HEK293 (cell line): ENCODE measurements around the gene SF3B4.

Experiments used
- CTCF ChIA-PET: fragments of 350-600 bp; formaldehyde crosslinking; extraction: SDS; loops from one replicate; lab custom pipeline; 2021; ENCODE audit warnings: antibody characterized with exemption; lab: Yijun Ruan, JAX
- POLR2A ChIA-PET: fragments of 300-600 bp; formaldehyde crosslinking; extraction: SDS; loops from one replicate; lab custom pipeline; 2020; ENCODE audit warnings: antibody characterized with exemption, inconsistent platforms; lab: Yijun Ruan, JAX
- H3K27ac ChIP-seq: fragments of 200-500 bp; sonication (Bioruptor generic); 2 replicates; pipeline ENCODE4 v1.5.1; 2014; ENCODE audit warnings: low read depth, low read length, control low read depth, inconsistent platforms; ENCODE audit errors: extremely low read depth
- H3K36me3 ChIP-seq, 2 experiments: fragments of 200-500 bp in 1 of 2; sonication (Bioruptor generic) in 1 of 2; 1 replicate in 1 of 2; 2 replicates in 1 of 2; pipeline ENCODE4 v1.5.1; 2014 to 2017; ENCODE audit warnings: inconsistent platforms in 2 of 2, low read length in 2 of 2; ENCODE audit not compliant: control insufficient read depth in 2 of 2, insufficient read depth in 1 of 2
- H3K4me1 ChIP-seq: fragments of 200-500 bp; sonication (Bioruptor generic); 2 replicates; pipeline ENCODE4 v1.5.1; 2014; ENCODE audit warnings: mild to moderate bottlenecking, low read length, inconsistent platforms; ENCODE audit not compliant: control insufficient read depth, insufficient read depth
- H3K4me3 ChIP-seq: 2 replicates; pipeline ENCODE4 v1.5.1; 2011; ENCODE audit warnings: low read depth, mild to moderate bottlenecking, control low read depth, low read length, moderate library complexity
- H3K9me3 ChIP-seq: fragments of 200-500 bp; sonication (Bioruptor generic); 2 replicates; pipeline ENCODE4 v1.5.1; 2014; ENCODE audit warnings: low read depth, low read length, inconsistent platforms; ENCODE audit not compliant: control insufficient read depth, insufficient read depth
- BCL11B ChIP-seq: fragments of 450-650 bp; formaldehyde crosslinking; IDR thresholded peaks from 2 replicates; pipeline ENCODE4 v1.5.1; 2016; ENCODE audit warnings: low read depth, missing biosample characterization, missing genetic modification characterization
- GLIS1 ChIP-seq: fragments of 450-650 bp; formaldehyde crosslinking; IDR thresholded peaks from 2 replicates; pipeline ENCODE4 v1.5.1; 2016; ENCODE audit warnings: missing biosample characterization, missing genetic modification characterization
- OVOL3 ChIP-seq: fragments of 450-650 bp; formaldehyde crosslinking; IDR thresholded peaks from 2 replicates; pipeline ENCODE4 v1.5.1; 2016; ENCODE audit warnings: missing biosample characterization, missing genetic modification characterization
- SP3 ChIP-seq: fragments of 450-650 bp; formaldehyde crosslinking; IDR thresholded peaks from 2 replicates; pipeline ENCODE4 v1.5.1; 2016; ENCODE audit warnings: missing biosample characterization, missing genetic modification characterization
- TRIM28 ChIP-seq: IDR thresholded peaks from 2 replicates; pipeline ENCODE4 v1.6.1; 2011; ENCODE audit warnings: low read length, control low read depth, borderline replicate concordance
- WT1 ChIP-seq: fragments of 450-650 bp; formaldehyde crosslinking; IDR thresholded peaks from 2 replicates; pipeline ENCODE4 v1.5.1; 2016; ENCODE audit warnings: missing biosample characterization, missing genetic modification characterization
- YY1 ChIP-seq: fragments of 450-650 bp; formaldehyde crosslinking; IDR thresholded peaks from 2 replicates; pipeline ENCODE4 v1.5.1; 2018; ENCODE audit warnings: missing biosample characterization, missing genetic modification characterization
- YY2 ChIP-seq: fragments of 450-650 bp; formaldehyde crosslinking; IDR thresholded peaks from 2 replicates; pipeline ENCODE4 v1.5.1; 2016; ENCODE audit warnings: missing biosample characterization, missing genetic modification characterization
- ZBTB17 ChIP-seq: fragments of 450-650 bp; formaldehyde crosslinking; IDR thresholded peaks from 2 replicates; pipeline ENCODE4 v1.5.1; 2016; ENCODE audit warnings: missing biosample characterization, missing genetic modification characterization
- ZNF112 ChIP-seq: fragments of 450-650 bp; formaldehyde crosslinking; IDR thresholded peaks from 2 replicates; pipeline ENCODE4 v1.5.0; 2017; ENCODE audit warnings: missing biosample characterization, missing genetic modification characterization
- ZNF174 ChIP-seq: fragments of 450-650 bp; formaldehyde crosslinking; IDR thresholded peaks from 2 replicates; pipeline ENCODE4 v1.5.0; 2017; ENCODE audit warnings: missing biosample characterization, mild to moderate bottlenecking, missing genetic modification characterization
- TF ChIP-seq, protein P1 (sequence below): fragments of 450-650 bp; formaldehyde crosslinking; IDR thresholded peaks from 2 replicates; pipeline ENCODE4 v1.5.1; 2016; ENCODE audit warnings: missing biosample characterization, missing genetic modification characterization, borderline replicate concordance
- TF ChIP-seq, protein P2 (sequence below): sonication (generic); formaldehyde crosslinking; IDR thresholded peaks from 2 replicates; pipeline ENCODE4 v1.8.1; 2022; ENCODE audit warnings: mild to moderate bottlenecking, moderate library complexity, missing genetic modification reagents
- TF ChIP-seq, protein P3 (sequence below): fragments of 450-650 bp; formaldehyde crosslinking; conservative IDR thresholded peaks from 2 replicates; pipeline ENCODE4 v1.5.1; 2016; ENCODE audit warnings: low read depth, missing biosample characterization, missing genetic modification characterization
- TF ChIP-seq, protein P4 (sequence below): fragments of 450-650 bp; formaldehyde crosslinking; IDR thresholded peaks from 2 replicates; pipeline ENCODE4 v1.5.1; 2016; ENCODE audit warnings: missing biosample characterization, missing genetic modification characterization
- TF ChIP-seq, protein P5 (sequence below): fragments of 450-650 bp; formaldehyde crosslinking; IDR thresholded peaks from 2 replicates; pipeline ENCODE4 v1.5.1; 2016; ENCODE audit warnings: missing biosample characterization, missing genetic modification characterization

SF3B4 gene

DNA sequence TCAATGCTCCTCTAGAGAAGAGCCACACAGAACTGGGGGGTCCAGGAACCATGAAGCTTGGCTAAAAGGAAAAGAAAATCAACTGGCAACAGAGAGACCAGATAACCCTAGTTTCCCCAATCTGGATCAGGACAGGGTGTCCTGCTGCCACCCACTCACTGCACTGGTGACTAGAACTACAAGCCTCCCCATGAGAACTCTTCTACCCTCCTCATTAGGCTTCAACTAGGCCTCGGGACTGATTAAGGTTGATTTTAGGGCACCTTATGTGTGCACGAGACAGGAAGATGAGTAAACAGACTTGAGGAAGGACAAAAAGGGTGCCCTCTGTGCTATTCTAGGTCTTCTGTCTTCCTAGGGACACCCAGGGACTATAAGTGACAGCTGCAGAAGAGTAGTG, 2.3 kb upstream of the SF3B4 start (continued):
- TF ChIP-seq, protein P1, sequence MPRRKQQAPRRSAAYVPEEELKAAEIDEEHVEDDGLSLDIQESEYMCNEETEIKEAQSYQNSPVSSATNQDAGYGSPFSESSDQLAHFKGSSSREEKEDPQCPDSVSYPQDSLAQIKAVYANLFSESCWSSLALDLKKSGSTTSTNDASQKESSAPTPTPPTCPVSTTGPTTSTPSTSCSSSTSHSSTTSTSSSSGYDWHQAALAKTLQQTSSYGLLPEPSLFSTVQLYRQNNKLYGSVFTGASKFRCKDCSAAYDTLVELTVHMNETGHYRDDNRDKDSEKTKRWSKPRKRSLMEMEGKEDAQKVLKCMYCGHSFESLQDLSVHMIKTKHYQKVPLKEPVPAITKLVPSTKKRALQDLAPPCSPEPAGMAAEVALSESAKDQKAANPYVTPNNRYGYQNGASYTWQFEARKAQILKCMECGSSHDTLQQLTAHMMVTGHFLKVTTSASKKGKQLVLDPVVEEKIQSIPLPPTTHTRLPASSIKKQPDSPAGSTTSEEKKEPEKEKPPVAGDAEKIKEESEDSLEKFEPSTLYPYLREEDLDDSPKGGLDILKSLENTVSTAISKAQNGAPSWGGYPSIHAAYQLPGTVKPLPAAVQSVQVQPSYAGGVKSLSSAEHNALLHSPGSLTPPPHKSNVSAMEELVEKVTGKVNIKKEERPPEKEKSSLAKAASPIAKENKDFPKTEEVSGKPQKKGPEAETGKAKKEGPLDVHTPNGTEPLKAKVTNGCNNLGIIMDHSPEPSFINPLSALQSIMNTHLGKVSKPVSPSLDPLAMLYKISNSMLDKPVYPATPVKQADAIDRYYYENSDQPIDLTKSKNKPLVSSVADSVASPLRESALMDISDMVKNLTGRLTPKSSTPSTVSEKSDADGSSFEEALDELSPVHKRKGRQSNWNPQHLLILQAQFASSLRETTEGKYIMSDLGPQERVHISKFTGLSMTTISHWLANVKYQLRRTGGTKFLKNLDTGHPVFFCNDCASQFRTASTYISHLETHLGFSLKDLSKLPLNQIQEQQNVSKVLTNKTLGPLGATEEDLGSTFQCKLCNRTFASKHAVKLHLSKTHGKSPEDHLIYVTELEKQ (tag by site-specific recombination): no peak
- TF ChIP-seq, protein P2, sequence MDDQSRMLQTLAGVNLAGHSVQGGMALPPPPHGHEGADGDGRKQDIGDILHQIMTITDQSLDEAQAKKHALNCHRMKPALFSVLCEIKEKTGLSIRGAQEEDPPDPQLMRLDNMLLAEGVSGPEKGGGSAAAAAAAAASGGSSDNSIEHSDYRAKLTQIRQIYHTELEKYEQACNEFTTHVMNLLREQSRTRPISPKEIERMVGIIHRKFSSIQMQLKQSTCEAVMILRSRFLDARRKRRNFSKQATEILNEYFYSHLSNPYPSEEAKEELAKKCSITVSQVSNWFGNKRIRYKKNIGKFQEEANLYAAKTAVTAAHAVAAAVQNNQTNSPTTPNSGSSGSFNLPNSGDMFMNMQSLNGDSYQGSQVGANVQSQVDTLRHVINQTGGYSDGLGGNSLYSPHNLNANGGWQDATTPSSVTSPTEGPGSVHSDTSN (CRISPR knock-in tag): no peak
- TF ChIP-seq ZNF112 (tag by site-specific recombination) (no peak), WT1 (tag by site-specific recombination) (no peak)
- TF ChIP-seq, protein P3, sequence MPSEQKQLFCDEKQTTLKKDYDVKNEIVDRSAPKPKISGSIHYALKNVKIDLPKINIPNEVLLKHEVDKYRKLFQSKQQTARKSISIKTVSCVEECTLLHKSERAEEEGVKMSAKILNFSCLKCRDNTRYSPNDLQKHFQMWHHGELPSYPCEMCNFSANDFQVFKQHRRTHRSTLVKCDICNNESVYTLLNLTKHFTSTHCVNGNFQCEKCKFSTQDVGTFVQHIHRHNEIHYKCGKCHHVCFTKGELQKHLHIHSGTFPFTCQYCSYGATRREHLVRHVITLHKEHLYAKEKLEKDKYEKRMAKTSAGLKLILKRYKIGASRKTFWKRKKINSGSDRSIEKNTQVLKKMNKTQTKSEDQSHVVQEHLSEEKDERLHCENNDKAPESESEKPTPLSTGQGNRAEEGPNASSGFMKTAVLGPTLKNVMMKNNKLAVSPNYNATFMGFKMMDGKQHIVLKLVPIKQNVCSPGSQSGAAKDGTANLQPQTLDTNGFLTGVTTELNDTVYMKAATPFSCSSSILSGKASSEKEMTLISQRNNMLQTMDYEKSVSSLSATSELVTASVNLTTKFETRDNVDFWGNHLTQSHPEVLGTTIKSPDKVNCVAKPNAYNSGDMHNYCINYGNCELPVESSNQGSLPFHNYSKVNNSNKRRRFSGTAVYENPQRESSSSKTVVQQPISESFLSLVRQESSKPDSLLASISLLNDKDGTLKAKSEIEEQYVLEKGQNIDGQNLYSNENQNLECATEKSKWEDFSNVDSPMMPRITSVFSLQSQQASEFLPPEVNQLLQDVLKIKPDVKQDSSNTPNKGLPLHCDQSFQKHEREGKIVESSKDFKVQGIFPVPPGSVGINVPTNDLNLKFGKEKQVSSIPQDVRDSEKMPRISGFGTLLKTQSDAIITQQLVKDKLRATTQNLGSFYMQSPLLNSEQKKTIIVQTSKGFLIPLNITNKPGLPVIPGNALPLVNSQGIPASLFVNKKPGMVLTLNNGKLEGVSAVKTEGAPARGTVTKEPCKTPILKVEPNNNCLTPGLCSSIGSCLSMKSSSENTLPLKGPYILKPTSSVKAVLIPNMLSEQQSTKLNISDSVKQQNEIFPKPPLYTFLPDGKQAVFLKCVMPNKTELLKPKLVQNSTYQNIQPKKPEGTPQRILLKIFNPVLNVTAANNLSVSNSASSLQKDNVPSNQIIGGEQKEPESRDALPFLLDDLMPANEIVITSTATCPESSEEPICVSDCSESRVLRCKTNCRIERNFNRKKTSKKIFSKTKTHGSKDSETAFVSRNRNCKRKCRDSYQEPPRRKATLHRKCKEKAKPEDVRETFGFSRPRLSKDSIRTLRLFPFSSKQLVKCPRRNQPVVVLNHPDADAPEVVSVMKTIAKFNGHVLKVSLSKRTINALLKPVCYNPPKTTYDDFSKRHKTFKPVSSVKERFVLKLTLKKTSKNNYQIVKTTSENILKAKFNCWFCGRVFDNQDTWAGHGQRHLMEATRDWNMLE: no peak

DNA sequence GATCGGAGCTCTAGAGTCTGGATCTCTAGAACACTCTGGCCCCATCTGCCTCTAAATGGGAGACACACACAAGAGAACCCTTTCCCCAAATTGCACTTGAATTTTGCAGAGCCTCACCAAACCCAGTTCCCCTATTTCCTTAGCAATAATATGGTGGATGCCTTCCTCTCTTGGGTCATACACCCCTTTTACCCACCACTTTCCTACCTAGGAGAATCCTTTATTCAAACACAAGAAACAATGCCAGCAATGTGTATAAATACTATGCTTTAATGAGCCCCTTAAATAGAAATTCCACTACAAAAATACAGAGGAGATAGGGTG, 760 bp upstream of the SF3B4 start:
- CTCF ChIA-PET: interaction anchor here (0.6 to 1.5 kb wide), 3 partner anchors 40 to 294 kb away, joined by 3 to 4 read pairs (median 3); a partner anchor contains a TSS
- TF ChIP-seq, protein P4, sequence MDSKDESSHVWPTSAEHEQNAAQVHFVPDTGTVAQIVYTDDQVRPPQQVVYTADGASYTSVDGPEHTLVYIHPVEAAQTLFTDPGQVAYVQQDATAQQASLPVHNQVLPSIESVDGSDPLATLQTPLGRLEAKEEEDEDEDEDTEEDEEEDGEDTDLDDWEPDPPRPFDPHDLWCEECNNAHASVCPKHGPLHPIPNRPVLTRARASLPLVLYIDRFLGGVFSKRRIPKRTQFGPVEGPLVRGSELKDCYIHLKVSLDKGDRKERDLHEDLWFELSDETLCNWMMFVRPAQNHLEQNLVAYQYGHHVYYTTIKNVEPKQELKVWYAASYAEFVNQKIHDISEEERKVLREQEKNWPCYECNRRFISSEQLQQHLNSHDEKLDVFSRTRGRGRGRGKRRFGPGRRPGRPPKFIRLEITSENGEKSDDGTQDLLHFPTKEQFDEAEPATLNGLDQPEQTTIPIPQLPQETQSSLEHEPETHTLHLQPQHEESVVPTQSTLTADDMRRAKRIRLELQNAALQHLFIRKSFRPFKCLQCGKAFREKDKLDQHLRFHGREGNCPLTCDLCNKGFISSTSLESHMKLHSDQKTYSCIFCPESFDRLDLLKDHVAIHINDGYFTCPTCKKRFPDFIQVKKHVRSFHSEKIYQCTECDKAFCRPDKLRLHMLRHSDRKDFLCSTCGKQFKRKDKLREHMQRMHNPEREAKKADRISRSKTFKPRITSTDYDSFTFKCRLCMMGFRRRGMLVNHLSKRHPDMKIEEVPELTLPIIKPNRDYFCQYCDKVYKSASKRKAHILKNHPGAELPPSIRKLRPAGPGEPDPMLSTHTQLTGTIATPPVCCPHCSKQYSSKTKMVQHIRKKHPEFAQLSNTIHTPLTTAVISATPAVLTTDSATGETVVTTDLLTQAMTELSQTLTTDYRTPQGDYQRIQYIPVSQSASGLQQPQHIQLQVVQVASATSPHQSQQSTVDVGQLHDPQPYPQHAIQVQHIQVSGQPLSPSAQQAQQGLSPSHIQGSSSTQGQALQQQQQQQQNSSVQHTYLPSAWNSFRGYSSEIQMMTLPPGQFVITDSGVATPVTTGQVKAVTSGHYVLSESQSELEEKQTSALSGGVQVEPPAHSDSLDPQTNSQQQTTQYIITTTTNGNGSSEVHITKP: peak; percentile 76; the same call in 1 of the 2 replicates
- TF ChIP-seq OVOL3 (tag by site-specific recombination): no peak
- POLR2A ChIA-PET: interaction anchor here (0.6 to 2.8 kb wide), 10 partner anchors 9 to 292 kb away, joined by 3 to 30 read pairs (median 4); partner anchors contain the start of gene MTMR11
- Histone ChIP-seq H3K4me1 (0 out of 2 replicates have a peak, but pooled peaks cover 2% of the 10 kb centered on the region), H3K4me3 (peak overlapping the region; percentile 64), H3K9me3 (no peaks in the 10 kb centered on the region), H3K36me3 (peaks cover 30 to 70% of the 10 kb centered on the region in 2 experiments), H3K27ac (peak overlapping the region; percentile 78)

DNA sequence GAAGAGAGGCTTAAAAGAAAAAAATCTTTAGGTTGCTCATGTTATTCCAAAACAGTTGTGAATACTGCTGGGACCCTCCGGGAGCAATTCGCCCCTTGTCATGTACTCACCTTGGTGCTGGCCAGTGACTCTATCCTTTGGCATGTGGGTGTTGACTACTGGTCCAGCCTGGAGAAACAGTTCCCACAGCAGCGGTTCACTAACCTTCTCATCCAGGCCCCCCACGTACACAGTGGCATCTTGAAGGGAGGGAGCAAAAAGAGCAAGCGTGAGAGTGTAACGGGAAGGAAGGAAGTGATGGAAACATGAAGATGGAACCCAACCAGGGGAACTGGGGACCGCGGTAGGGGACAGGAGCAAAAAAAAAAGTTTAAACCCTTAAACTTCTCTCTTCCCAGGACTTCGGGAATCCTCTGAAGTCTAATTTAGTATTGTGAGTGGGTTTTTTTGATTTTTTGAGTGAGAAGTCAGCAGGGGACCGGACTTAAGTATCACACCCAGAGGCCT, 494 bp downstream of the SF3B4 start:
- H3K4me3 ChIP-seq: peak overlapping the region; percentile 64
- CTCF ChIA-PET: no interaction called here
- TF ChIP-seq ZBTB17 (tag by site-specific recombination): no peak
- peak; percentile 33 for TF ChIP-seq GLIS1 (tag by site-specific recombination)
- TF ChIP-seq SP3: no peak
- TF ChIP-seq BCL11B (tag by site-specific recombination): no peak
- TF ChIP-seq, protein P5, sequence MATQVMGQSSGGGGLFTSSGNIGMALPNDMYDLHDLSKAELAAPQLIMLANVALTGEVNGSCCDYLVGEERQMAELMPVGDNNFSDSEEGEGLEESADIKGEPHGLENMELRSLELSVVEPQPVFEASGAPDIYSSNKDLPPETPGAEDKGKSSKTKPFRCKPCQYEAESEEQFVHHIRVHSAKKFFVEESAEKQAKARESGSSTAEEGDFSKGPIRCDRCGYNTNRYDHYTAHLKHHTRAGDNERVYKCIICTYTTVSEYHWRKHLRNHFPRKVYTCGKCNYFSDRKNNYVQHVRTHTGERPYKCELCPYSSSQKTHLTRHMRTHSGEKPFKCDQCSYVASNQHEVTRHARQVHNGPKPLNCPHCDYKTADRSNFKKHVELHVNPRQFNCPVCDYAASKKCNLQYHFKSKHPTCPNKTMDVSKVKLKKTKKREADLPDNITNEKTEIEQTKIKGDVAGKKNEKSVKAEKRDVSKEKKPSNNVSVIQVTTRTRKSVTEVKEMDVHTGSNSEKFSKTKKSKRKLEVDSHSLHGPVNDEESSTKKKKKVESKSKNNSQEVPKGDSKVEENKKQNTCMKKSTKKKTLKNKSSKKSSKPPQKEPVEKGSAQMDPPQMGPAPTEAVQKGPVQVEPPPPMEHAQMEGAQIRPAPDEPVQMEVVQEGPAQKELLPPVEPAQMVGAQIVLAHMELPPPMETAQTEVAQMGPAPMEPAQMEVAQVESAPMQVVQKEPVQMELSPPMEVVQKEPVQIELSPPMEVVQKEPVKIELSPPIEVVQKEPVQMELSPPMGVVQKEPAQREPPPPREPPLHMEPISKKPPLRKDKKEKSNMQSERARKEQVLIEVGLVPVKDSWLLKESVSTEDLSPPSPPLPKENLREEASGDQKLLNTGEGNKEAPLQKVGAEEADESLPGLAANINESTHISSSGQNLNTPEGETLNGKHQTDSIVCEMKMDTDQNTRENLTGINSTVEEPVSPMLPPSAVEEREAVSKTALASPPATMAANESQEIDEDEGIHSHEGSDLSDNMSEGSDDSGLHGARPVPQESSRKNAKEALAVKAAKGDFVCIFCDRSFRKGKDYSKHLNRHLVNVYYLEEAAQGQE: no peak
- no peak for TF ChIP-seq YY2 (tag by site-specific recombination)
- no peak for TF ChIP-seq ZNF174
- no peak for TF ChIP-seq YY1 (tag by site-specific recombination)
- no peak for TF ChIP-seq TRIM28
- TF ChIP-seq, all 188 proteins: peak for 1
- Histone ChIP-seq H3K9me3 (no peaks in the 10 kb centered on the region), H3K36me3 (peaks cover 41 to 76% of the 10 kb centered on the region in 2 experiments), H3K27ac (peak overlapping the region; percentile 78), H3K4me1 (0 out of 2 replicates have a peak, but pooled peaks cover 2% of the 10 kb centered on the region)
- POLR2A ChIA-PET: no interaction called here
